AG04449 (cell line): Measurements from ENCODE around the gene CUZD1.

Source experiments
- CTCF ChIA-PET: fragments of 350-600 bp; formaldehyde crosslinking; extraction: SDS; loops from one replicate; lab custom pipeline; 2021; ENCODE audit warnings: antibody characterized with exemption; lab: Yijun Ruan, JAX
- POLR2A ChIA-PET: fragments of 400-600, 350-600 bp; formaldehyde crosslinking; extraction: SDS; loops from one replicate; lab custom pipeline; 2020; ENCODE audit warnings: antibody characterized with exemption, inconsistent platforms; lab: Yijun Ruan, JAX
- DNase-seq: peaks from one replicate; pipeline ENCODE4 v3.0.0-alpha.2; 2010; ENCODE audit warnings: low read depth, low spot score
- H3K4me3 ChIP-seq: 2 replicates; pipeline ENCODE4 v1.5.1; 2011; ENCODE audit warnings: low read depth, mild to moderate bottlenecking, control low read depth, low read length
- CTCF ChIP-seq: IDR thresholded peaks from one replicate; pipeline ENCODE4 v1.5.1; 2011; ENCODE audit warnings: mild to moderate bottlenecking, moderate library complexity, low read length, control low read depth, inconsistent platforms; ENCODE audit not compliant: insufficient read depth; ENCODE audit errors: missing control alignments

The CUZD1 gene

GRCh38 chr10:122835908-122836307 is 9.7 kb downstream of the CUZD1 start:
- ChIA-PET POLR2A (no interaction called here), CTCF (no interaction called here)
- DNase-seq: no peak
- no peak for TF ChIP-seq CTCF
- H3K4me3 ChIP-seq: no peak overlapping the region

DNA sequence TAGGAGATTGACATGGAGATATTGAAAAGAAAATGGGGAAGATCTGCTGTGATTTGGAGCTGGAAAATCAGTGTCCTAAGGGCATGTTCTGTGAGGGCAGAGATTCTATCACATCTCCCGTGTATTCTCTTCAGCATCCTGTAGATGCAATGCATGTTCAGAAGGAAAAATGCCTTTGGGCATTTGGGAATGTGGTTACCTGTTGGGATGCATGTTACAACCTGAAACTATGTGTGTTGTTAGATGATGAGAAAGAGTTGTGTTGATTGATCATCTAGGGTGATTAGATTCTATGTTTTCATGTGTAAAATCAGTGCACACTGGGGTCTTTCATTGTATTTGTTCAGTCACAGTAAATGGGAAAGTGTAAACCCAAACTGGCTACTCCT is 14.7 kb downstream of the CUZD1 start:
- H3K4me3 ChIP-seq: no peak overlapping the region
- DNase-seq: no peak
- ChIA-PET POLR2A (no interaction called here), CTCF (no interaction called here)
- TF ChIP-seq CTCF: no peak

- no peak for TF ChIP-seq CTCF
- ChIA-PET CTCF (no interaction called here), POLR2A (no interaction called here)
- H3K4me3 ChIP-seq: no peak overlapping the region
- DNase-seq: no peak
These were observed 15.2 kb downstream of the CUZD1 start for GRCh38 chr10:122830273-122830964.

GRCh38 chr10:122829454-122829853 is 16.2 kb downstream of the CUZD1 start:
- POLR2A ChIA-PET: no interaction called here

DNA sequence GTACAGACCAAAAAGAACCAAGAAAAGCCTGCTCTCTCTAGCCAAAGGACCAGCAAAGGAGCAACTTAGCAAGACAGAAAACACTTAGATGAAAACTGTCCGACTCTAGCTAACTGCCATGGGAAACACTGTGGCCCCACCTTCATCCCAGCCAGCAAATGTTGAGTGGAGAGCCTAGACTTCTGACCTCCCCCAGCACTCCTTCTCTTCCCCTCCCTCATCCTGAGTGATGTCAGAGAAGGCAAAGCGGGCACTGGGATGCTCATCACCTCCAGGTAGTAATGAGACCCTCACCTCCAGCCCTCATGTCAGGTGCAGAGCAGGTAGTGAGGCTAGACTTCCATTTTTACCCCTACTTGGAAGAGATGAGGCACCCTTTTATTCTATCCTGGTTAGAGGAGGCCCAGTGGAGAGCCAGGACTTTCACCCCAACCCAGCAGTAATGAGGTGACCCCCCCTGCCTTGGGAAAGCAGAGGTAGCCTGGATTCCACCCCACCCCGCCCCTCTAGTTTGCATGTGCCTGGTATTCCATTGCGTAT is 16.9 kb downstream of the CUZD1 start:
- DNase-seq: no peak
- no peak overlapping the region for H3K4me3 ChIP-seq
- ChIA-PET CTCF (no interaction called here), POLR2A (no interaction called here)
- TF ChIP-seq CTCF: no peak

More at GRCh38 chr10:122829454-122829853, 16.2 kb downstream of the CUZD1 start:
- DNase-seq: no peak
- no peak for TF ChIP-seq CTCF
- CTCF ChIA-PET: no interaction called here
- no peak overlapping the region for H3K4me3 ChIP-seq

GRCh38 chr10:122827302-122827701 is 18.4 kb downstream of the CUZD1 start:
- DNase-seq: no peak
- ChIA-PET POLR2A (no interaction called here), CTCF (no interaction called here)
- TF ChIP-seq CTCF: no peak
- H3K4me3 ChIP-seq: no peak overlapping the region
